CD4-positive, CD25-positive, alpha-beta regulatory T cell (primary cell): ENCODE measurements around the gene MEIS2. TPM values are rescaled to one million over a fixed set of nuclear protein-coding genes. Genes with fewer than 3 reads are reported as not detected.

Experiments used
- ATAC-seq, 2 donors: fragments of 150-1000 bp; cut with Tn5 transposase; one replicate each; pipeline ENCODE4 v1.10.0; 2021; ENCODE audit warnings: low read depth in 2 of 2, moderate number of reproducible peaks in 2 of 2, moderate library complexity in 1 of 2
- DNase-seq, 3 donors: peaks; one replicate each; pipeline versions ENCODE4 v3.0.0 to v3.0.0-alpha.2; 2012 to 2022; ENCODE audit warnings: mixed read lengths in 1 of 3
- H3K27ac ChIP-seq: one replicate; pipeline ENCODE4 v1.7.0; 2013; ENCODE audit warnings: mild to moderate bottlenecking, low read length; ENCODE audit not compliant: insufficient read depth, poor library complexity, severe bottlenecking
- H3K27me3 ChIP-seq: one replicate; pipeline ENCODE4 v1.7.0; 2013; ENCODE audit warnings: low read length; ENCODE audit not compliant: control insufficient read depth, insufficient read depth
- H3K36me3 ChIP-seq: one replicate; pipeline ENCODE4 v1.7.0; 2013; ENCODE audit warnings: mild to moderate bottlenecking, low read length, moderate library complexity; ENCODE audit not compliant: control insufficient read depth, insufficient read depth
- H3K4me1 ChIP-seq: 2 replicates; pipeline ENCODE4 v1.7.0; 2013; ENCODE audit warnings: mild to moderate bottlenecking, low read length; ENCODE audit not compliant: insufficient read depth, control insufficient read depth, poor library complexity, severe bottlenecking
- H3K4me3 ChIP-seq: one replicate; pipeline ENCODE4 v1.7.0; 2013; ENCODE audit warnings: low read depth, mild to moderate bottlenecking, low read length, moderate library complexity
- H3K9me3 ChIP-seq, 2 experiments: 1 replicate in 1 of 2; 2 replicates in 1 of 2; pipeline ENCODE4 v1.7.0; 2013; ENCODE audit warnings: low read length in 2 of 2, mild to moderate bottlenecking in 1 of 2, moderate library complexity in 1 of 2; ENCODE audit not compliant: control insufficient read depth in 2 of 2
- H3K27ac Mint-ChIP-seq, 3 donors: one replicate each; pipeline ENCODE4 v1.8.0; 2020 to 2022; ENCODE audit warnings: mild to moderate bottlenecking in 3 of 3, mixed read lengths in 3 of 3, moderate library complexity in 2 of 3
- H3K27me3 Mint-ChIP-seq: one replicate; pipeline ENCODE4 v1.8.0; 2022; ENCODE audit warnings: mild to moderate bottlenecking, mixed read lengths
- H3K36me3 Mint-ChIP-seq: one replicate; pipeline ENCODE4 v1.8.0; 2020; ENCODE audit warnings: mixed read lengths
- H3K4me1 Mint-ChIP-seq, 4 donors: one replicate each; pipeline ENCODE4 v1.8.0; 2020 to 2022; ENCODE audit warnings: mixed read lengths in 4 of 4, mild to moderate bottlenecking in 1 of 4
- H3K4me3 Mint-ChIP-seq, 4 donors: one replicate each; pipeline ENCODE4 v1.8.0; 2020 to 2022; ENCODE audit warnings: mild to moderate bottlenecking in 4 of 4, mixed read lengths in 4 of 4, moderate library complexity in 3 of 4
- H3K9me3 Mint-ChIP-seq, 7 donors: one replicate each; pipeline ENCODE4 v1.8.0; 2020 to 2022; ENCODE audit warnings: mixed read lengths in 7 of 7, mild to moderate bottlenecking in 3 of 7, moderate library complexity in 2 of 7
- polyA plus RNA-seq, 4 donors: library from polyadenylated mRNA; unstranded; fragments of 300-500 nt; fragmentation: Illumina TruSeq; gene quantifications; one replicate each; pipeline ENCODE4 v1.2.3, GENCODE V29; 2021
- total RNA-seq: library from RNA; stranded (reverse); gene quantifications from one replicate; pipeline ENCODE4 v1.2.3, GENCODE V29; 2022

Gene MEIS2
- total and polyA plus RNA-seq, 5 donors from 2014 or later = not detected

DNA sequence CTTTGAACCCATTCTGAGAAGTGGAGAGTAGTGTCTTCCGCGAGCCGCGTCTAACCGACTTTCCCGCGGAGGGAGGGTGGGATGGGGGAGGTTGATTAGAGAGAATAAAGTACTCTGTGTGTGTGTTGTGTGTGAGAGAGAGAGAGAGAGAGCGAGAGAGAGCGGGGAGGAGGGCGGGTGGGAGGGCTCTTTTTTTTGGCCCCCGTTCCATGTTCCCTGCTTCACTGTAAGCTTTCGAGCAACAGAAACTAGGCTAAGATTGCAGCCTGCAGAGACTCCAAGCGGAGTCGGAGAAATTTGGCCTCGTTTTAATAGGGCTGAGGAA, 1.6 kb upstream of the MEIS2 start:
- no peaks in the 10 kb centered on the region for H3K36me3 ChIP-seq
- peaks cover 33% of the 10 kb centered on the region for H3K27me3 ChIP-seq
- peaks cover 39% of the 10 kb centered on the region for H3K4me1 ChIP-seq
- peaks cover 0 to 34% (median 0%) of the 10 kb centered on the region in 7 donors for H3K9me3 Mint-ChIP-seq
- no peak for DNase-seq
- H3K27ac ChIP-seq = no peak overlapping the region
- H3K27ac Mint-ChIP-seq = no peak overlapping the region
- H3K36me3 Mint-ChIP-seq = no peaks in the 10 kb centered on the region
- no peaks in the 10 kb centered on the region for H3K9me3 ChIP-seq
- no peak for ATAC-seq
- peaks cover 91% of the 10 kb centered on the region for H3K27me3 Mint-ChIP-seq
- no peak overlapping the region for H3K4me3 ChIP-seq
- peaks cover 4 to 54% (median 26%) of the 10 kb centered on the region in 4 donors for H3K4me1 Mint-ChIP-seq
- H3K4me3 Mint-ChIP-seq = peak overlapping the region; percentile 51 to 95 (median 70)

DNA sequence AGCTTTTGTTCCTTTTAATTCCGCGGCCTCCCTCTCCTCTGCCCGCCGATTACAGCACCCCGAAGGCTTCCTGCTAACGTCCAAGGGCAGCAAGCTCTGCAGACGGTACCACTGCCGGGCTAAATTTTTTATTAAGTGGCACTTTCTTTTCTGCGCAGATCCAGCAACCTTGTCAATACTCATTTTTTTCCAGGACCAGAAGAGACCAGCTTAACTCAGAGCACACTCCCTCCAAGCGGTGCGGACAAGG, 542 bp upstream of the MEIS2 start:
- H3K4me1 ChIP-seq = peaks cover 39% of the 10 kb centered on the region
- H3K27ac Mint-ChIP-seq = peak overlapping the region in 1 of 3 donors; percentile 17
- no peaks in the 10 kb centered on the region for H3K36me3 ChIP-seq
- DNase-seq (peak in 1 of 3 donors; percentile 20), ATAC-seq (peak in 1 of 2 donors; percentile 22)
- H3K4me1 Mint-ChIP-seq = peaks cover 4 to 64% (median 26%) of the 10 kb centered on the region in 4 donors
- H3K27me3 ChIP-seq = peaks cover 38% of the 10 kb centered on the region
- H3K9me3 Mint-ChIP-seq = peaks cover 0 to 31% (median 0%) of the 10 kb centered on the region in 7 donors
- peak overlapping the region; percentile 65 for H3K4me3 ChIP-seq
- H3K4me3 Mint-ChIP-seq = peak overlapping the region; percentile 90 to 95 (median 94)
- no peaks in the 10 kb centered on the region for H3K36me3 Mint-ChIP-seq
- H3K27me3 Mint-ChIP-seq = peaks cover 92% of the 10 kb centered on the region
- no peaks in the 10 kb centered on the region for H3K9me3 ChIP-seq
- no peak overlapping the region for H3K27ac ChIP-seq

DNA sequence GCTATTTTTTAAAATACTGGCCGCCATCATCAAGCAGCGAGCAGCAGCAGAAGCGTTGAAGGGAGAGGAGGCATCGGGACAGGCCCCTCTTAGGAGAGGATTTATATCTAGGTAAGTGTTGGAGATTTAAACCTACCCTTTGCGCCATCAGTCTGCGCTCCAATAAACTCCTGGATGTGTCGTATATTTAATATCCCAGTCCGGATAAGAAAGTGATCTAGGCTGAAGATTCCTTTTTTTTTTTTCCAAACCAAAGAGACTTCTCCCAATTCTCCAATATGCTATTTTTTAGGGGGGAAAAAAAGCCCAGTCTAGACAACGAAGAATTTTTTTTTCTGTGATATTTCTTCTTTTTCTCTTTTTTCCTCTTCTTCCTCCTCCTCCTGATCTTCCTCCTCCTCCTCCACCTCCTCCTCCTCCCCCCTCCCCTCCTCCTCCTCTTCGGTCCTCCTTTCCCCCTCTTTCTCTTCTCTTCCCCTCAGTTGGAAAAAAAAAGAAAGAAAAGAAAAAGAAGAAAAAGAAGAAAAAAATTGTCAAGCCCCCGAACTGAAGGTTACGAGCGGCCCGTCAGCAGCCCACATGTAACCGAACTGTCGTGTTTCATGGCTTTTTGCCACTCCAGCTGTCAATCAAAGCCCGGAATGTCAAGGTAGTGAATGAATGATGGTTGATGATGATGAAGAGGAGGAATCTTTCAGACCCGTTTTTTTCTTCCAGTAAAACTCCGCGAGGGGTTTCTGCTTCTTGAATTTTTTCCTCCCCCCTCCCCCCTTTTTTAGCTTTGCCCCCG, 835 bp downstream of the MEIS2 start:
- Mint-ChIP-seq H3K4me3 (peak overlapping the region; percentile 94 to 99 (median 96)), H3K27me3 (peaks cover 90% of the 10 kb centered on the region), H3K4me1 (peaks cover 4 to 71% (median 26%) of the 10 kb centered on the region in 4 donors), H3K9me3 (peaks cover 0 to 27% (median 0%) of the 10 kb centered on the region in 7 donors), H3K36me3 (no peaks in the 10 kb centered on the region), H3K27ac (no peak overlapping the region)
- no peak for ATAC-seq
- H3K9me3 ChIP-seq = no peaks in the 10 kb centered on the region
- peaks cover 32% of the 10 kb centered on the region for H3K27me3 ChIP-seq
- H3K36me3 ChIP-seq = no peaks in the 10 kb centered on the region
- peaks cover 39% of the 10 kb centered on the region for H3K4me1 ChIP-seq
- H3K27ac ChIP-seq = no peak overlapping the region
- DNase-seq = peak in 1 of 3 donors; percentile 15
- H3K4me3 ChIP-seq = peak overlapping the region; percentile 58

DNA sequence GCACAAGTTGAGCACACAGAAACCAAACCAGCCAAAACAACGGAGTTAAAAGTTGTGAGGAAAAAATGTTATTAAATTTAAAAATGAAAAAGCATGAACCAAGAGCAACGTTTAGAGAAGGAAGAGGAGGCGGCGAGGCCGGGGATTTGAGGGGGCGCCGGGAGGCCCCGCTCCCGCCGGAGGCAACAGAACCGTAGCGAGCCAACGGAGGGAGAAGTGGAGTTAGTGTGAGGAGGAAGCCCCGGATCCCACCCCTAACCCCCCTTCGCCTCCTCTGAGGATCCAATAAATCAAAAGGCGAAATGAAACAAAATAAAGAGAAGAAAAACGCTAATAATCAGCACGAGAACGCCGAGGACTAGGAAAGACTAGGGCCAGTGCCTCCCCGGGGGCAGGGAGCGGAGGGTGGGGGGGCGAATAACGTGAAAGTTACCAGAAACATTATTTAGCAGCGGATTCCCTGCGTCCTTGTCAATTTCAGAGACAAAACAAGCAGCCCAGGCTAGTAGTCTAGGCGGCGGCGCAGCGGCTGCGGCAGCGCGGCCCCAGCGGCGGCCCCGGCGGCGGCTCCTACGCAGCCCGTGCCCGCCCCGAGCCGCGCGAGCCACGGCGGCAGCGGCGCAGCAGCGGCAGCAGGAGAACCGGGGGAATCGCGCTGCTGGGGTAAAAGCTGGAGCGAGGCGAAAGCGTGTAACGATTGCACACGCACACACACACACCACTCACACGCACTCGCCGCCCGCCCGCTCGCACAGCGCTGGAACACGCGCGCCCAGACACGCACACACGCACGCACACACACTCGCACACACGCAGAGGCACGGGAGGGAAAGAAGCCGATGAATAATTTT, 1.7 kb downstream of the MEIS2 start:
- ATAC-seq (peak; percentile 48 to 49), DNase-seq (peak in 1 of 3 donors; percentile 14)
- peak overlapping the region; percentile 79 to 98 (median 90) for H3K4me3 Mint-ChIP-seq
- Histone ChIP-seq H3K27ac (no peak overlapping the region), H3K4me1 (peaks cover 39% of the 10 kb centered on the region), H3K36me3 (no peaks in the 10 kb centered on the region), H3K9me3 (no peaks in the 10 kb centered on the region), H3K4me3 (peak overlapping the region; percentile 58), H3K27me3 (peaks cover 32% of the 10 kb centered on the region)
- no peaks in the 10 kb centered on the region for H3K36me3 Mint-ChIP-seq
- H3K27ac Mint-ChIP-seq = no peak overlapping the region
- H3K9me3 Mint-ChIP-seq = peaks cover 0 to 19% (median 0%) of the 10 kb centered on the region in 7 donors
- peaks cover 90% of the 10 kb centered on the region for H3K27me3 Mint-ChIP-seq
- peaks cover 4 to 75% (median 26%) of the 10 kb centered on the region in 4 donors for H3K4me1 Mint-ChIP-seq

DNA sequence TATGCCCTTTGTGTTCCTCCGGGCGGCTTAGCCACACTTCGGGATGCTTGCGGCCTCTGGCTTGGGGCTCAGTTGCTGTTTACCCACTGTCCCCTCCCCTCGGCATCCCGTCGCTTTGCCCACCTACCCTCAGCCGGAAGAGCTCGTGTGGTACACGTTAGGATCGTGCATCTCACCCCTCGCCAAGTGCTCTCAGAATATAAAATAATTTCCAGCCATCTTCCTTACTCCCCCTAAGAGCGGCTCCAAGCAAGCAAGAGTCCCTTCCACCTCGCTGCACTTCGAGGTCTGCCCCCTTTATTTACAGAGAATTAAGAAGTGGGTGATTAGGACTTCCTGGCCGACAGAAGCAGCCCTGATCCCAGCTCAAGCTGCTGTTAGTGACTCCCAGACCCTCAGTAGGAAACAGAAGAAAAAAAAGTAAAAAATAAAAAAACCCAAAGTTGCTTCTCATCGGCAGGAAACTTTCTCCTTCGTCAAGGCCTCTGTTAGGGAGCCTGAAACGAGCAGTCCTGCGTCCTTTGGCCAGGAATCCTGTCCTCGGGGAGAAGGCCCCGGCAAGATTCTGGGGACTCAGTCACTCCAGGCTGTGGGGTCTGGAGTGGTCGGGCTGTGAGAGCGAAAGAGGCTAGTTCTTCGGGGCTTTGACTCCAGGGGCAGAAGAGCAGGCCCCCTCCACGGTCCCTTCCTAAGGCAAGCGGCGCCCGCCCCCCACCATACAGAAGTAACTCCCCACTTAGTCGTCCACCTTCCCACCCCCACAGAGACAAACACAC, 3.0 kb downstream of the MEIS2 start:
- ATAC-seq (no peak), DNase-seq (no peak)
- Mint-ChIP-seq H3K4me1 (peaks cover 3 to 68% (median 24%) of the 10 kb centered on the region in 4 donors), H3K4me3 (peak overlapping the region; percentile 59 to 86 (median 82)), H3K27ac (no peak overlapping the region), H3K36me3 (no peaks in the 10 kb centered on the region), H3K9me3 (peaks cover 0 to 14% (median 0%) of the 10 kb centered on the region in 7 donors), H3K27me3 (peaks cover 87% of the 10 kb centered on the region)
- no peak overlapping the region for H3K27ac ChIP-seq
- peaks cover 36% of the 10 kb centered on the region for H3K27me3 ChIP-seq
- H3K4me1 ChIP-seq = peaks cover 39% of the 10 kb centered on the region
- no peaks in the 10 kb centered on the region for H3K9me3 ChIP-seq
- no peaks in the 10 kb centered on the region for H3K36me3 ChIP-seq
- H3K4me3 ChIP-seq = no peak overlapping the region

DNA sequence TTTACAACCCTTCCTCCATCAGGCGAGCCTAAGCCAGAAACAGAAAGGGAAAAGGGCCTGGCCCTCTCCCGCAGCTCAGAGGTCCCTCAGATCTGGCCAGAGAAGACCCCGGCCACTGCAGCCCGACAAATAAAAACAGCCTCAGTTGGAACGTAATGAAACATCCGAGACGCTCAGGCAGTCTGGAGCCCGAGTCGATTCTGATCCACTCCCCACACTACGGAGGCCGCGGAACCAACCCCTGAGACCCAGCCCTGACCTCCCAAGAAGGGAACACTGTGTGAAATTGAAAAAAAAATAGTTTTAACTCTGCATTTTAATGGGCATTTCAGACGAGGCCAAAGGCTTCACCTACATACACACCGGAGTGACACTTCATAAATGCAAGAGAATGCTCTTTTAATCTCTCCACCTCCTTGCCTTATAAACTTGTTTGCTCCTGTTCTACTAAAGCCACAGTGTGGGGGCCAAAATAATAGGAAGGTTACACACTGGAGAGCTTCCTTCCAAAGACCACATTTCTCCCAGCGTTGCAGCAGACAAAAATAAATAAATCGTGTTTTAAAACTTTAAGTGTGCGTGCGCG, 3.7 kb downstream of the MEIS2 start:
- peaks cover 0 to 63% (median 21%) of the 10 kb centered on the region in 4 donors for H3K4me1 Mint-ChIP-seq
- ATAC-seq = no peak
- Histone ChIP-seq H3K4me3 (no peak overlapping the region), H3K27me3 (peaks cover 41% of the 10 kb centered on the region), H3K4me1 (peaks cover 33% of the 10 kb centered on the region), H3K36me3 (no peaks in the 10 kb centered on the region), H3K27ac (no peak overlapping the region), H3K9me3 (no peaks in the 10 kb centered on the region)
- H3K27me3 Mint-ChIP-seq = peaks cover 90% of the 10 kb centered on the region
- no peak overlapping the region for H3K27ac Mint-ChIP-seq
- DNase-seq = no peak
- H3K9me3 Mint-ChIP-seq = peaks cover 0 to 12% (median 0%) of the 10 kb centered on the region in 7 donors
- no peaks in the 10 kb centered on the region for H3K36me3 Mint-ChIP-seq
- peak overlapping the region in 3 of 4 donors; percentile 59 to 86 (median 84) for H3K4me3 Mint-ChIP-seq
